ENCODE measurements around the gene RAPGEF6. TPM values are rescaled to one million over a fixed set of nuclear protein-coding genes. Genes with fewer than 3 reads are reported as not detected.
A peak's percentile ranks its signal among the peaks of the same experiment; 100 is the strongest.
"Not testable (repeated sequence)": the region's sequence is repeated elsewhere in the genome, so short reads cannot be mapped to it uniquely, and the experiment has no call there.

RAPGEF6 gene
- total RNA-seq, 1 experiment from 2014 or later: 20.8 TPM

GRCh38 chr5:131635684-131636572, 899 bp upstream of the RAPGEF6 start:
- H3K9me3 ChIP-seq (replicated peaks): no peaks in the 10 kb centered on the region
- peaks cover 15% of the 10 kb centered on the region for H3K4me1 ChIP-seq (replicated peaks)
- H3K27me3 ChIP-seq (replicated peaks): no peaks in the 10 kb centered on the region
- no peak for DNase-seq (ENCODE audit: low read depth in 1 of 2, low spot score in 2 of 2)
- peaks cover 7% of the 10 kb centered on the region; the same call in 1 of the 2 replicates for H3K36me3 ChIP-seq
- peak overlapping the region; percentile 97 for H3K27ac ChIP-seq
- H3K4me3 ChIP-seq: peak overlapping the region; percentile 68

DNA sequence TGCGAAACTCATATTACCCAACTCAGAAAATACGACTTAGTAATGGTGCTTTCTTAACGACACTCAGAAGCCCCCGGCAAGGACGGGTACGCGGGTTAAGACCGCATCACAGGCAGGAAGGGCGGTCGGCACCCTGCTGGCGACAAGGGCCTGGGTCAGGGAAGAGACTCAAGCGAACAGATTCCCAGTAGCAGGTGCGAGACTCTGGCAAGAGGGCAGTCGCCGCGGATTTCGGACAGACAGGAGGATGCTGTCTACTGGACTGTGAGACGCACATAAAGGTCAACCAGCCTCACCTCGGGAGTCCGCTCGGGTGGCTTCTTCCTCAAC, 398 bp downstream of the RAPGEF6 start:
- Histone ChIP-seq H3K27ac (peak overlapping the region; percentile 54), H3K36me3 (peaks cover 7% of the 10 kb centered on the region; the same call in 1 of the 2 replicates), H3K27me3 (replicated peaks) (no peaks in the 10 kb centered on the region), H3K4me1 (replicated peaks) (peaks cover 27% of the 10 kb centered on the region), H3K9me3 (replicated peaks) (no peaks in the 10 kb centered on the region), H3K4me3 (peak overlapping the region; percentile 68)
- DNase-seq (ENCODE audit: low read depth in 1 of 2, low spot score in 2 of 2): peak in 1 of 2 experiments; percentile 75

DNA sequence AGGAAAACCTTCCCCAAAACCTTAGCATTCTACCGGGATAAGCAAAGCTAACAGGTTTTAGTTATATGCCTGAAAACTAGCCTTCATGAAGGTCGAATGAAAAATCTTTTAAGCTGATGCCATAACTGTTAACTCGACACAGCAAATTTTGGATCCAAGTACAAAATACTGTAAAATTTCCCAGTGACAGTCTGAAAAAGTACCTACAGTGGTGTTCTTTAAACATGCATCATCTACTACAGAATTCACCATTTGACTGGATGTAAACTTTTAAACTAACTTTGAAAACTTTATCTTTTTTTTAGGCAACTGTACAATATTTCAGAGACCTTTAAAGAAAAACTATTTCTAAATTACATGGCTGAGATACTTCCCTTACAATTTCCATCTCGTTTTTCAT, 791 bp downstream of the RAPGEF6 start:
- Histone ChIP-seq H3K27me3 (replicated peaks) (no peaks in the 10 kb centered on the region), H3K27ac (peak overlapping the region; percentile 54; the same call in 1 of the 2 replicates), H3K9me3 (replicated peaks) (no peaks in the 10 kb centered on the region), H3K4me3 (peak overlapping the region; percentile 68), H3K36me3 (peaks cover 7% of the 10 kb centered on the region; the same call in 1 of the 2 replicates), H3K4me1 (replicated peaks) (peaks cover 28% of the 10 kb centered on the region)
- no peak for DNase-seq (ENCODE audit: low read depth in 1 of 2, low spot score in 2 of 2)

DNA sequence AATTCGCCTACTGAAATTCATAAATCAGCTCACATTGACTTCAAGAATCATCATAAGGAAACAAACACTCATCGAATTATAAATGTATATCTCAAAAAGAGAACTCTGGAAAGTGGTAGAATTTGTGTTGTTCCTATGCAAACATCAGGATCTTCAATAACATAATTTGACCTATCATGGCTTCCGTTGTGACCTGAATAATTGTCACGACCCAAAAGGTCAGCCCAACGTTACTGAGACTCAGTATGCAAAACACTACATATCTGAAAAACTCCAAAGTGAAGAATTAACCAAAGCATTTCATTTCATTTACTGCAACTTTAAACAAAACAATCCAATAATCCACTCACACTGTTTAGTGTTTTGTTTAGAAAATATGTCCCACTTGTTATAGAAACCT, 1.2 kb downstream of the RAPGEF6 start:
- Histone ChIP-seq H3K4me3 (peak overlapping the region; percentile 68), H3K4me1 (replicated peaks) (peaks cover 32% of the 10 kb centered on the region), H3K9me3 (replicated peaks) (no peaks in the 10 kb centered on the region), H3K36me3 (peaks cover 7% of the 10 kb centered on the region), H3K27me3 (replicated peaks) (no peaks in the 10 kb centered on the region), H3K27ac (no peak overlapping the region)
- no peak for DNase-seq (ENCODE audit: low read depth in 1 of 2, low spot score in 2 of 2)

DNA sequence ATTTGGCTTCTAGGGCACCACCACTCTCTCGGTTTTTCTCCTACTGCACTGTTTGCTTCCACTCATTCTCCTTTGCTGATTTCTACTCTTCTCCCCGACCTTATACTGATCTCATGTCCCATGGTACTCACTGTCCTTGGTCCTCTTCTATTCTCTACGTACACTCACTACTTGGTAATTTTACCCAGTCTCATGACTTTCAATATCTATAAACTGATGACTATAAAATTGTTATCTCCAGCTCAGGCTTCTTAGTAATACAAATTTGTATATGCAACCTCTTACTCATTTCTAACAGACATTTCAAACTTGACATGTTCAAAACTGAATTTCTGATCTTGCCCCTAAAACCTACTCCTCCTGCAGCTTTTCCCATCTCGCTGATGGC, 4.1 kb downstream of the RAPGEF6 start:
- H3K36me3 ChIP-seq: peaks cover 7% of the 10 kb centered on the region
- peaks cover 29% of the 10 kb centered on the region for H3K4me1 ChIP-seq (replicated peaks)
- no peaks in the 10 kb centered on the region for H3K27me3 ChIP-seq (replicated peaks)
- H3K27ac ChIP-seq: no peak overlapping the region
- no peak overlapping the region for H3K4me3 ChIP-seq
- H3K9me3 ChIP-seq (replicated peaks): no peaks in the 10 kb centered on the region
- DNase-seq (ENCODE audit: low read depth in 1 of 2, low spot score in 2 of 2): no peak

DNA sequence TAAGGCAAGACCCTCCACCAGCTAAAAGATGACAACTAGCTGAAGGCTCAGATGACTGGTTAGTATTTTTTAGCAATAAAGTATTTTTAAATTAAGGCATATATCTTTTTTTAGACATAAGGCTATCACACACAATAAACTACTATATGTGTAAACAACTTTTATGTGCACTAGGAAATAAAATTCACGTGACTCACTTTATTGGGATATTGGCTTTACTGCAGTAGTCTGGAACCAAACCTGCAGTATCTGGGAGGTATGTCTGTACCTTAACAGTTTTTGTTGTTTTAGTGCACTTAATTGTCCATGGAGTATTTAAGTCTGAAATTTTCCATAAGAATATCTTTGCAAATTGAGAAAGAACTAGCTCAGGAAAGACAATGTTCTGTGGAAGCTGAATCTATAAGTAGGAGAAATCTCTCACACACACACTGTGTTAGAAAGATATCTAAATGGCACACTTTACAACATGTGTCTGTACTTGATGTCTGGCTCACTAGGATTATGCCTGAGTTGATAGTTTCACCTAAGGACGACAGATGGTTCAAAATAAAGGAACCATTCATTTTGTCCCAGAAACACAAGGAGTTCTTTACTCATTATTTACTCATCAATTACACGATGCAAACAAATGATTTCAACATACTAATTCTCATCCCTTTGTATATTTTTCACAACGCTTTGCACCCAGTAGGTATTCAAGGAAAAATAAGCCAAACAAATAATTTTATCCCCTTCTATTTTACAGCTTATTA, 4.6 kb downstream of the RAPGEF6 start:
- no peak for DNase-seq (ENCODE audit: low read depth in 1 of 2, low spot score in 2 of 2)
- H3K27ac ChIP-seq: no peak overlapping the region

DNA sequence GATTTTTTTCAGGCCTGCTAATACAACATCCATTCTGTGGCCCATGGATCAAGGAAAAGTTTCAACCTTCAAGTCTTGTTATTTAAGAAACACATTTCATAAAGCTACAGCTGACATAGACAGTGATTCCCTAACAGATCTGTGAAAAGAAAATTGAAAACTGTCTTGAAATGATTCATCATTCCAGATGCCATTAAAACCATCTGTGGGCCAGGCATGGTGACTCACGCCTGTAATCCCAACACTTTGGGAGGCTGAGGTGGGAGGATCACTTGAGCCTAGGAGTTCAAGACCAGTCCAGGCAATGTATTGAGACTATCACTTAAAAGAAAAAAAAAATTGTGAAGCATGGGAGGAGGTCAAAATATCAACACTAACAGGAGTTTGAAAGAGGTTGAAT, 6.0 kb downstream of the RAPGEF6 start:
- Histone ChIP-seq H3K4me3 (no peak overlapping the region), H3K27ac (peak overlapping the region; percentile 22; the same call in 1 of the 2 replicates), H3K4me1 (replicated peaks) (peaks cover 27% of the 10 kb centered on the region), H3K9me3 (replicated peaks) (no peaks in the 10 kb centered on the region), H3K27me3 (replicated peaks) (no peaks in the 10 kb centered on the region), H3K36me3 (peaks cover 8% of the 10 kb centered on the region)
- peak; percentile 57 to 68 for DNase-seq (ENCODE audit: low read depth in 1 of 2, low spot score in 2 of 2)

More for the DNA sequence above, 4.6 kb downstream of the RAPGEF6 start:
- no peak overlapping the region for H3K4me3 ChIP-seq
- H3K4me1 ChIP-seq (replicated peaks): peaks cover 27% of the 10 kb centered on the region
- H3K36me3 ChIP-seq: peaks cover 7% of the 10 kb centered on the region
- H3K27me3 ChIP-seq (replicated peaks): no peaks in the 10 kb centered on the region
- no peaks in the 10 kb centered on the region for H3K9me3 ChIP-seq (replicated peaks)

- Histone ChIP-seq H3K9me3 (replicated peaks) (no peaks in the 10 kb centered on the region), H3K36me3 (peaks cover 7% of the 10 kb centered on the region; the same call in 1 of the 2 replicates), H3K27ac (no peak overlapping the region), H3K4me1 (replicated peaks) (peaks cover 35% of the 10 kb centered on the region), H3K27me3 (replicated peaks) (no peaks in the 10 kb centered on the region), H3K4me3 (no peak overlapping the region)
- DNase-seq (ENCODE audit: low read depth in 1 of 2, low spot score in 2 of 2): no peak
Measured at GRCh38 chr5:131627207-131627865, 7.7 kb downstream of the RAPGEF6 start.

DNA sequence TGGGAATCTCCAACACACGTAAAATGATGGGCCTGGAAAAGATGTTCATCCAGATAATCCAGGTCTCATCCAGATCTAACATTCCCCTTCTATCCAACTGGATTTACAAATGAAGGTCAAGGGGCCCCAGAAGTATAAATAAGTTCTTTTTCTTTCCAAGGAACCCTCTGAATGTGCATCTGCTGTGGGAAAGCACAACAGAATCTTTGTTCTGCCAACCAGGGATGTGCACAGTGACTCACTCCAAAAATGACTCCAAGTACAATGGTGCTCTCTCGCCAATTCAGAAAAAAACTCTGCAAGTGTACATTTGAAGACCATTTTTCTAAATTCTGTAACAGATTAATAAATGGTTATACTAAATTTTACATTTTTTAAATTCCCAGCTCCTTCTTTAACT, 12.4 kb downstream of the RAPGEF6 start:
- Histone ChIP-seq H3K9me3 (replicated peaks) (no peaks in the 10 kb centered on the region), H3K4me3 (no peak overlapping the region), H3K27ac (no peak overlapping the region), H3K4me1 (replicated peaks) (peaks cover 10% of the 10 kb centered on the region), H3K36me3 (peaks cover 7% of the 10 kb centered on the region; the same call in 1 of the 2 replicates), H3K27me3 (replicated peaks) (no peaks in the 10 kb centered on the region)
- peak in 1 of 2 experiments; percentile 50 for DNase-seq (ENCODE audit: low read depth in 1 of 2, low spot score in 2 of 2)

GRCh38 chr5:131621164-131621563, 13.9 kb downstream of the RAPGEF6 start:
- peaks cover 23% of the 10 kb centered on the region for H3K4me1 ChIP-seq (replicated peaks)
- H3K36me3 ChIP-seq; DNase-seq (ENCODE audit: low read depth in 1 of 2, low spot score in 2 of 2); H3K9me3 ChIP-seq (replicated peaks); H3K4me3 ChIP-seq; H3K27ac ChIP-seq; H3K27me3 ChIP-seq (replicated peaks): not testable (repeated sequence)

GRCh38 chr5:131619102-131619501, 15.9 kb downstream of the RAPGEF6 start:
- no peak overlapping the region for H3K4me3 ChIP-seq
- no peak for DNase-seq (ENCODE audit: low read depth in 1 of 2, low spot score in 2 of 2)
- H3K27me3 ChIP-seq (replicated peaks): no peaks in the 10 kb centered on the region
- H3K4me1 ChIP-seq (replicated peaks): peaks cover 40% of the 10 kb centered on the region
- no peak overlapping the region for H3K27ac ChIP-seq
- H3K36me3 ChIP-seq: peaks cover 5% of the 10 kb centered on the region; the same call in 1 of the 2 replicates
- H3K9me3 ChIP-seq (replicated peaks): no peaks in the 10 kb centered on the region

DNA sequence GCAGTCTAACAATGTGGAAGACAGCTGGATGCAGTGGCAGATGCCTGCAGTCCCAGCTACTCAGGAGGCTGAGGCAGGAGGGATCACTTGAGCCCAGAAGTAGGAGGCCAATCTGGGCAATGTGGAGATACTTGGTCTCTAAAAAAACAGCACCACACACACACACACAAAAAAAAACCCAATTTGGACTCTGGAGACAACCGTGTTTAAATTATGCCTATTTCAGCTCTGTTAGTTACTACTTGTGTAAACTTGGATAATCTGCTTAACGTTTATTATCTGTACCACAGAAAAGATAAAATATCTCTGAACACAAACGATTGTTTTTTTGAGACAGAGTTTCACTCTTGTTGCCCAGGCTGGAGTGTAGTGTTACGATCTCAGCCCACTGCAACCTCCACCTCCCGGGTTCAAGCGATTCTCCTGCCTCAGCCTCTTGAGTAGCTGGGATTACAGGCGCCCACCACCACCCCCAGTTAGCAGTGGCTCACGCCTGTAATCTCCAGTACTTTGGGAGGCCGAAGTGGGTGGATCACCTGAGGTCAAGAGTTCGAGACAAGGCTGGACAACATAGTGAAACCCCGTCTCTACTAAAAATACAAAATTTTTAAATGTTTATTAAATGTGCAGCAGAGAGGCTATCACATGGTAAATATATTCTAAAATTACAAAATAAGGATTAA, 17.7 kb downstream of the RAPGEF6 start:
- H3K36me3 ChIP-seq: no peaks in the 10 kb centered on the region
- peaks cover 35% of the 10 kb centered on the region for H3K4me1 ChIP-seq (replicated peaks)
- H3K9me3 ChIP-seq (replicated peaks): no peaks in the 10 kb centered on the region
- H3K4me3 ChIP-seq: no peak overlapping the region
- no peak for DNase-seq (ENCODE audit: low read depth in 1 of 2, low spot score in 2 of 2)
- H3K27me3 ChIP-seq (replicated peaks): no peaks in the 10 kb centered on the region
- H3K27ac ChIP-seq: no peak overlapping the region

DNA sequence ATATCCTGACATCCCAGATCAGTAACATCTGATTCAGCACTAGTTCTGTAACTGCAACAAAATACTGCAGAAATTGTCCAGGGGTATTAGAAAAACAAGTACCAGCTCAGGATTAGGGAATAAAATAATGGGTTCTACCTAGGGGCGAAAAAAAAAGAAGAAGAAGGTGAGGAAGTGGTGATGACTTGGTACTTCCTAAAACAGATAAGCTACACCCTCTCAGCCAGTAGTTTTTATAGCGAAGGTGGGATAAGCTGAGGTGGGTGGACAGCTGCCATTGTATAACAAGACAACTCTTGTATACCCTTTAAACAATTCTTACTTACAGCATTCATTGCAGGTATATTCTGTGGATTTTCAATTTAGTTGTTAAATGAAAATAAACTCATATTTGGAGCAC, 19.1 kb downstream of the RAPGEF6 start:
- Histone ChIP-seq H3K4me1 (replicated peaks) (peaks cover 40% of the 10 kb centered on the region), H3K36me3 (no peaks in the 10 kb centered on the region), H3K4me3 (no peak overlapping the region), H3K27ac (peak overlapping the region; percentile 54), H3K9me3 (replicated peaks) (no peaks in the 10 kb centered on the region), H3K27me3 (replicated peaks) (no peaks in the 10 kb centered on the region)
- DNase-seq (ENCODE audit: low read depth in 1 of 2, low spot score in 2 of 2): no peak

Measured in SJSA1 (cell line).